ENCODE measurements around the gene NSMCE1. TPM values are rescaled to one million over a fixed set of nuclear protein-coding genes. Genes with fewer than 3 reads are reported as not detected.

The NSMCE1 gene, protein sequence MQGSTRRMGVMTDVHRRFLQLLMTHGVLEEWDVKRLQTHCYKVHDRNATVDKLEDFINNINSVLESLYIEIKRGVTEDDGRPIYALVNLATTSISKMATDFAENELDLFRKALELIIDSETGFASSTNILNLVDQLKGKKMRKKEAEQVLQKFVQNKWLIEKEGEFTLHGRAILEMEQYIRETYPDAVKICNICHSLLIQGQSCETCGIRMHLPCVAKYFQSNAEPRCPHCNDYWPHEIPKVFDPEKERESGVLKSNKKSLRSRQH
- total RNA-seq = 53.0 TPM
- long read RNA-seq, transcript NSMCE1-201 (8 exons, 1,067 nt) = major isoform, 27 of 34 reads
- long read RNA-seq, partial matches to known transcripts = 1 of 34 reads
- long read RNA-seq, other reads (novel, unspliced or antisense) = 6 of 34 reads

DNA sequence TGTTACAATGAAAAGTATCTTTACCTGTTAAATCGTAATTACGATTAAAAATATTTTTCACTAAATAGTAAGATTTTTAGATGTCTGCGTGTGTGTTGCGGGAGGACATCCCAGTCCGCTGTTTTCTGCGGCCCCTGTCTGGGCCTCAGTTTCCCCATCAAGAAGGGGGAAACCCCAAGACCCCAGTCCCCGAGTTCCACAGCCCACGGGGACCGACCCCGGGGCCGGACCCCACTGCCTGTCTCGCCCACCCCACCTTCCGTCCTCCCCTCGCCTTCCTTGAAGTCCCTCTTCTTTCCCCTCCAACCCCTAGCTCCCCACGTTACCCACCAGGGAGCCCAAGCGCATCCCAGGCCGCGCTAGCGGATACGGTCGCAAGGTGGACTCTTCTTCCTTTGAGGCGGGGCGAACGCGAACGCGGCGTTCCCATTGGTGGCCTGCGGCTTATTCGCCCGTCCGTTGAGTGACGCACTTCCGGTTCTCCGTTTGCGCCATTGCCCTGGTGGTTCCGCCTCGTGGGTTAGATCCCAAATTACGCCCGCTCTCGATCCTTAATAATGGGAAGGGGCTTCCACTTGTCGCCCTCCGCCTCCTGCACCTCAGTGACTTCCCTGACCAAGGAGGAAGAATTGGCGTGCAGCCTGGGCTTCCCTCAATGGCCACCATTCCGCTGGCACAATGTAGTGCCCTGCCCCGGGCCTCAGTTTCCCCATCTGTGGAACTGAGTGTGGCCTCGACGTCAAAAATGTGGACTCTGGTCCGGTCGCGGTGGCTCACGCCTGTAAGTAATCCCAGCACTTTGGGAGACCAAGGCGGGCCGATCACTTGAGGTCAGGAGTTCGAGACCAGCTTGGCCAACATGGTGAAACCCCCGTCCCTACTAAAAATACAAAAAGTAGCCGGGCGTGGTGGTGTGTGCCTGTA, at the start of gene NSMCE1:
Gene NSMCE1 (minus strand): TSS at position 397 of the 924 bp plus-strand sequence. CDS start 11,202 bp downstream, outside the sequence.
- ATAC-seq = peak; percentile 99
- peak within 1 kb of the TSS; percentile 87 for H3K27ac ChIP-seq
- peaks cover 7% of the 10 kb centered on the region for H3K4me1 ChIP-seq
- intact Hi-C loops (cut with DNase I) = no loop called here
- H3K9me3 ChIP-seq = no peaks in the 10 kb centered on the region
- peak within 1 kb of the TSS; percentile 85 for H3K4me3 ChIP-seq
- H3K27me3 ChIP-seq (ENCODE audit: low read depth) = no peaks in the 10 kb centered on the region
- TF ChIP-seq, protein P1, sequence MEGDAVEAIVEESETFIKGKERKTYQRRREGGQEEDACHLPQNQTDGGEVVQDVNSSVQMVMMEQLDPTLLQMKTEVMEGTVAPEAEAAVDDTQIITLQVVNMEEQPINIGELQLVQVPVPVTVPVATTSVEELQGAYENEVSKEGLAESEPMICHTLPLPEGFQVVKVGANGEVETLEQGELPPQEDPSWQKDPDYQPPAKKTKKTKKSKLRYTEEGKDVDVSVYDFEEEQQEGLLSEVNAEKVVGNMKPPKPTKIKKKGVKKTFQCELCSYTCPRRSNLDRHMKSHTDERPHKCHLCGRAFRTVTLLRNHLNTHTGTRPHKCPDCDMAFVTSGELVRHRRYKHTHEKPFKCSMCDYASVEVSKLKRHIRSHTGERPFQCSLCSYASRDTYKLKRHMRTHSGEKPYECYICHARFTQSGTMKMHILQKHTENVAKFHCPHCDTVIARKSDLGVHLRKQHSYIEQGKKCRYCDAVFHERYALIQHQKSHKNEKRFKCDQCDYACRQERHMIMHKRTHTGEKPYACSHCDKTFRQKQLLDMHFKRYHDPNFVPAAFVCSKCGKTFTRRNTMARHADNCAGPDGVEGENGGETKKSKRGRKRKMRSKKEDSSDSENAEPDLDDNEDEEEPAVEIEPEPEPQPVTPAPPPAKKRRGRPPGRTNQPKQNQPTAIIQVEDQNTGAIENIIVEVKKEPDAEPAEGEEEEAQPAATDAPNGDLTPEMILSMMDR (IDR thresholded peaks at IDR 0.05) = peak; percentile 30
- peak; percentile 98 for DNase-seq
- no peaks in the 10 kb centered on the region for H3K36me3 ChIP-seq

- intact Hi-C loops (cut with DNase I) = no loop called here
- TF ChIP-seq, protein P1 (IDR thresholded peaks at IDR 0.05) = no peak
- no peaks in the 10 kb centered on the region for H3K9me3 ChIP-seq
- no peaks in the 10 kb centered on the region for H3K27me3 ChIP-seq (ENCODE audit: low read depth)
- peaks cover 87% of the 10 kb centered on the region for H3K4me1 ChIP-seq
- ATAC-seq (no peak), DNase-seq (no peak)
- peak overlapping the region; percentile 100 for H3K27ac ChIP-seq
- peak overlapping the region; percentile 97 for H3K4me3 ChIP-seq
- H3K36me3 ChIP-seq = peaks cover 11% of the 10 kb centered on the region
These were observed 49.3 kb upstream of the NSMCE1 start for GRCh38 chr16:27317738-27318391.

DNA sequence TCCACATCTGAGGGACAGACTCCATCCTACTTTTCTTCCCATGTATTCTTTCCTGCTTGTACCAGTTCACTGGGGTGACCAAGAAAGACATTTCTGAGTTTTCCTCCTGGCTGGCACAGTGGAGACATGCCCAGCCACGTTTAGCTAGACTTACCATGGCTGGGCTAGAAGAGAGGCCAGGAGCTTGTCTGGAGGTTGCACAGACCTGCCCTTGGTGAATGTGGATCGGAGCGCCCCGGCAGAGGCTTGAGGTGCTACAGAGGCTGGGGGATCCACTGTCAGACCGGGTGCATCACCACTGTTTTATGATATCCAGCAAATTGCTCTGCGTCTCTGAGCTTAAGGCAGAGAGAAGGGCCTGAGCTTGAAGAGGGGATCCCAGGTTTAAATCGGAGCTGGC, 48.7 kb upstream of the NSMCE1 start:
- intact Hi-C loops (cut with DNase I) = no loop called here
- DNase-seq = no peak
- TF ChIP-seq, protein P1 (IDR thresholded peaks at IDR 0.05) = no peak
- Histone ChIP-seq H3K4me1 (peaks cover 87% of the 10 kb centered on the region), H3K4me3 (peak overlapping the region; percentile 97), H3K36me3 (peaks cover 11% of the 10 kb centered on the region), H3K27me3 (ENCODE audit: low read depth) (no peaks in the 10 kb centered on the region), H3K27ac (peak overlapping the region; percentile 100), H3K9me3 (no peaks in the 10 kb centered on the region)
- no peak for ATAC-seq

- H3K27me3 ChIP-seq (ENCODE audit: low read depth) = no peaks in the 10 kb centered on the region
- TF ChIP-seq, protein P1 (IDR thresholded peaks at IDR 0.05) = no peak
- no peak for ATAC-seq
- H3K27ac ChIP-seq = peak overlapping the region; percentile 100
- peaks cover 75% of the 10 kb centered on the region for H3K4me1 ChIP-seq
- peak overlapping the region; percentile 97 for H3K4me3 ChIP-seq
- H3K9me3 ChIP-seq = no peaks in the 10 kb centered on the region
- DNase-seq = no peak
- peaks cover 11% of the 10 kb centered on the region for H3K36me3 ChIP-seq
- intact Hi-C loops (cut with DNase I) = no loop called here
These were observed 47.6 kb upstream of the NSMCE1 start for GRCh38 chr16:27316038-27316680.
